Measurements from ENCODE around the gene SPTLC3. TPM values are rescaled to one million over a fixed set of nuclear protein-coding genes. Genes with fewer than 3 reads are reported as not detected.

The SPTLC3 gene
- total RNA-seq, 2 donors from 2014 or later = 5.3 to 18.4 TPM

- H3K36me3 ChIP-seq (replicated peaks in 1 of 2; ENCODE audit: insufficient read depth in 1 of 2, low read depth in 2 of 2) = no peaks in the 10 kb centered on the region
- DNase-seq (no peak), ATAC-seq (no peak)
- no peaks in the 10 kb centered on the region for H3K9me3 ChIP-seq
- no peak overlapping the region for H3K4me3 ChIP-seq
- no peak overlapping the region for H3K27ac ChIP-seq
- no peak for TF ChIP-seq CTCF (IDR thresholded peaks at IDR 0.05)
- no peak for TF ChIP-seq POLR2A (IDR thresholded peaks at IDR 0.05)
- H3K27me3 ChIP-seq = no peaks in the 10 kb centered on the region
- WGBS, 2 donors = 87 to 94% methylated on average over 9 of the region's 9 CpGs
- no peaks in the 10 kb centered on the region for H3K4me1 ChIP-seq
- intact Hi-C loops (cut with DNase I) = no loop called here
These were observed 50.1 kb downstream of the SPTLC3 start for GRCh38 chr20:13058666-13059389.

- no peak for DNase-seq
- 75 to 78% methylated on average over 7 of the region's 7 CpGs for WGBS, 2 donors
- TF ChIP-seq CTCF (IDR thresholded peaks at IDR 0.05) = no peak
- TF ChIP-seq POLR2A (IDR thresholded peaks at IDR 0.05) = no peak
These were observed 50.8 kb downstream of the SPTLC3 start for GRCh38 chr20:13059398-13060136.

GRCh38 chr20:13060327-13060726, 51.6 kb downstream of the SPTLC3 start:
- no peak for ATAC-seq
- Histone ChIP-seq H3K4me1 (no peaks in the 10 kb centered on the region), H3K4me3 (no peak overlapping the region), H3K36me3 (replicated peaks in 1 of 2; ENCODE audit: insufficient read depth in 1 of 2, low read depth in 2 of 2) (no peaks in the 10 kb centered on the region), H3K27me3 (no peaks in the 10 kb centered on the region), H3K27ac (no peak overlapping the region), H3K9me3 (no peaks in the 10 kb centered on the region)
- DNase-seq = no peak
- TF ChIP-seq CTCF (IDR thresholded peaks at IDR 0.05) (no peak), POLR2A (IDR thresholded peaks at IDR 0.05) (no peak)
- intact Hi-C loops (cut with DNase I) = no loop called here

More at GRCh38 chr20:13059398-13060136, 50.8 kb downstream of the SPTLC3 start:
- no peak for ATAC-seq
- H3K36me3 ChIP-seq (replicated peaks in 1 of 2; ENCODE audit: insufficient read depth in 1 of 2, low read depth in 2 of 2) = no peaks in the 10 kb centered on the region
- no peak overlapping the region for H3K4me3 ChIP-seq
- no peaks in the 10 kb centered on the region for H3K27me3 ChIP-seq
- no peak overlapping the region for H3K27ac ChIP-seq
- no peaks in the 10 kb centered on the region for H3K4me1 ChIP-seq
- intact Hi-C loops (cut with DNase I) = no loop called here
- no peaks in the 10 kb centered on the region for H3K9me3 ChIP-seq

DNA sequence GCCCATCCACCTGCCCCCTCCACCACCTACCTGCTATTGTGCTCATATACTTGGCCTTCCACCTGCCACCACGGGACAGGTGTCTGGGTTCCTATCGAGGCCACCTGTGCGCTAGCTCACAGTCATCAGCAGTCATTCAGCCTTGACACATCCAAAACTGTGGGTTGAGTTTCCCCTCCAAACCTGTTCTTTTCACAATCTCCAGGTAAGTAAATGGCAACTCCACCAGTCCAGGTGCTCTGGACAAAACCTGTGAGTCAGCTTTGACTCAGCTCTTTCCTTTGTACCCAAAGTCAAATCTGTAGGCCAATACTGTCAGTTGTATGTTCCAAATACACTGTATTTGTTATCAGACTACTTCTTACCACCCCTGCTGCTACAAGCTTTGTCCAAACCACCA, 52.6 kb downstream of the SPTLC3 start:
- WGBS, 2 donors = 44 to 52% methylated on average over 3 of the region's 3 CpGs
- Histone ChIP-seq H3K36me3 (replicated peaks in 1 of 2; ENCODE audit: insufficient read depth in 1 of 2, low read depth in 2 of 2) (no peaks in the 10 kb centered on the region), H3K27ac (no peak overlapping the region), H3K9me3 (no peaks in the 10 kb centered on the region), H3K27me3 (no peaks in the 10 kb centered on the region), H3K4me1 (no peaks in the 10 kb centered on the region), H3K4me3 (no peak overlapping the region)
- DNase-seq (peak in 2 of 4 donors; percentile 33 to 39), ATAC-seq (no peak)
- TF ChIP-seq CTCF (IDR thresholded peaks at IDR 0.05) = no peak
- no peak for TF ChIP-seq POLR2A (IDR thresholded peaks at IDR 0.05)
- intact Hi-C loops (cut with DNase I) = no loop called here
